Measurements from ENCODE around the gene RFX7.

Gene RFX7

DNA sequence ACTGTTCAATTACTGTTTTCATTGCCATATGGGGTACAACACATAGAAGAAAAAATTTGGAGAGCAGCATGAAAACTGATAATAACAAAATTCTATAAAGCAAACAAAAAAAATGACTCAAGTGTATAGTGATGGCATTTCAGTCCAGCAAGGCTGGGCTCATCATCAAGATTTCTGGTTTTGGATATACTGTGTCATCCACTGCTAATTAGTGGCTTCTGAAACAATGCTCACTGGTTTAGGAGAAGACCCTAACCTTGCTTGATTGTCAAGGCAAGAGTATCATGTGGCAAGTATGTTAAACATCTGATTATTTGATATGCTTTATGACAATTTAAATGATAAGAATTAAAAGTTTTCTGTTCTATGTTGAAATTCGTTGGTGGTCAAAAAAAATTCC lies 96.9 kb downstream of the RFX7 start (continued):
- TF ChIP-seq ZNF416 (tag by site-specific recombination; IDR thresholded peaks at IDR 0.05) (no peak), GLI4 (tag by site-specific recombination; IDR thresholded peaks at IDR 0.05) (no peak), ZNF138 (tag by site-specific recombination; IDR thresholded peaks at IDR 0.05; ENCODE audit: borderline replicate concordance) (no peak), ZNF777 (tag by site-specific recombination; IDR thresholded peaks at IDR 0.05; ENCODE audit: borderline replicate concordance) (no peak), ZNF121 (tag by site-specific recombination; IDR thresholded peaks at IDR 0.05) (no peak), ZBTB17 (tag by site-specific recombination; IDR thresholded peaks at IDR 0.05) (no peak)

DNA sequence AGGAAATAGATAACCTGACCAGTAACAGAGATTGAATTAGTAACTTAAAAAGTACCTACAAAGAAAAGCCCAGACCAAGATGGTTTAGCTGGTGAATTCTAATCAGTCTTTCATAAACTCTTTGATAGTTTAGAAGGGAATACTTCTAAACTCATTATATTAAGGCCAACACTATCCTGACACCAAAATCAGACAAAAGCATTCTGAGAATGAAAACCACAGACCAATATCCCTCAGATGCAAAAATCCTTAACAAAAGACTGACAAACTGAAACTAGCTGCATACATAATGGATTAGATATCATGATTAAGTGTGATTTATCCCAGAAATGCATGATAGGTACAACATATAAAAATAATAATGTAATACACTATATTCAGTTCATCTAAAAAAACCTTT lies 115.6 kb downstream of the RFX7 start:
- CTCF ChIA-PET, result no interaction called here
- POLR2A ChIA-PET, result no interaction called here
- no peaks in the 10 kb centered on the region; the same call in 1 of the 2 replicates for H3K9me3 ChIP-seq (ENCODE audit: control insufficient read depth, insufficient read depth, low read depth, low read length)

DNA sequence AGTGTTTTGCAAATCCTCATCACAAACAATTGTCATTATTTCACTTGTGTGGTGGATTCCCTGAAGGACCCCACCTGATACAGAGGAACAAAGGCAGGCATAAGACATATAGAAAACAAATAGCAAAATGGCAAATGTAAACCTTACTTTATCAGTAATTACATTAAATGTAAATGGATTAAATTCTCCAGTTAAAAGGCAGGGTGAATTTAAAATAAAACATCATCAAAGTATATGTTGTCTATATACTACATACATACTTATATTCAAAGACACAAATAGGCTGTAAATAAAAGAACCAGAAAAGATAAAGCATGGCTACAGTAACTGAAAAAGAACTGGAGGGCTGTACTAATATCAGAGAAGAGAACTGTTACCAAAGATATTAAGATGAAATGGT lies 117.3 kb downstream of the RFX7 start:
- H3K4me3 ChIP-seq (ENCODE audit: low read depth, low read length), result no peak overlapping the region
- H3K9me3 ChIP-seq (ENCODE audit: control insufficient read depth, insufficient read depth, low read depth, low read length), result no peaks in the 10 kb centered on the region; the same call in 1 of the 2 replicates
- no peaks in the 10 kb centered on the region for H3K4me1 ChIP-seq (ENCODE audit: control insufficient read depth, insufficient read depth, low read length)
- ChIA-PET POLR2A (no interaction called here), CTCF (no interaction called here)
- no peak overlapping the region for H3K27ac ChIP-seq (ENCODE audit: extremely low read depth, low read depth, low read length)
- no peaks in the 10 kb centered on the region; a peak in 1 of 3 replicates for H3K36me3 ChIP-seq (ENCODE audit: control insufficient read depth in 2 of 2, insufficient read depth in 1 of 2, low read length in 2 of 2)
- TF ChIP-seq ZNF354C (tag by site-specific recombination; IDR thresholded peaks at IDR 0.05; ENCODE audit: borderline replicate concordance, low read depth) (no peak), SETDB1 (IDR thresholded peaks at IDR 0.05; ENCODE audit: insufficient read length, low read length) (peak; percentile 83)

More for the DNA sequence above, 115.6 kb downstream of the RFX7 start:
- TF ChIP-seq, protein P1, sequence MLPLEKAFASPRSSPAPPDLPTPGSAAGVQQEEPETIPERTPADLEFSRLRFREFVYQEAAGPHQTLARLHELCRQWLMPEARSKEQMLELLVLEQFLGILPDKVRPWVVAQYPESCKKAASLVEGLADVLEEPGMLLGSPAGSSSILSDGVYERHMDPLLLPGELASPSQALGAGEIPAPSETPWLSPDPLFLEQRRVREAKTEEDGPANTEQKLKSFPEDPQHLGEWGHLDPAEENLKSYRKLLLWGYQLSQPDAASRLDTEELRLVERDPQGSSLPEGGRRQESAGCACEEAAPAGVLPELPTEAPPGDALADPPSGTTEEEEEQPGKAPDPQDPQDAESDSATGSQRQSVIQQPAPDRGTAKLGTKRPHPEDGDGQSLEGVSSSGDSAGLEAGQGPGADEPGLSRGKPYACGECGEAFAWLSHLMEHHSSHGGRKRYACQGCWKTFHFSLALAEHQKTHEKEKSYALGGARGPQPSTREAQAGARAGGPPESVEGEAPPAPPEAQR (tag by site-specific recombination; IDR thresholded peaks at IDR 0.05), result no peak
- TF ChIP-seq ZNF311 (tag by site-specific recombination; IDR thresholded peaks at IDR 0.05; ENCODE audit: borderline replicate concordance) (no peak), ZNF426 (tag by site-specific recombination; IDR thresholded peaks at IDR 0.05) (no peak), ZNF600 (tag by site-specific recombination; IDR thresholded peaks at IDR 0.05) (no peak), ZNF239 (tag by site-specific recombination; IDR thresholded peaks at IDR 0.05) (no peak), ZNF596 (tag by site-specific recombination; IDR thresholded peaks at IDR 0.05) (no peak), WT1 (tag by site-specific recombination; IDR thresholded peaks at IDR 0.05) (no peak), ZFP3 (tag by site-specific recombination; IDR thresholded peaks at IDR 0.05; ENCODE audit: low read depth) (no peak), ZNF701 (tag by site-specific recombination; IDR thresholded peaks at IDR 0.05) (no peak)
- Histone ChIP-seq H3K4me3 (ENCODE audit: low read depth, low read length) (no peak overlapping the region), H3K36me3 (ENCODE audit: control insufficient read depth in 2 of 2, insufficient read depth in 1 of 2, low read length in 2 of 2) (no peaks in the 10 kb centered on the region; a peak in 1 of 3 replicates), H3K4me1 (ENCODE audit: control insufficient read depth, insufficient read depth, low read length) (no peaks in the 10 kb centered on the region), H3K27ac (ENCODE audit: extremely low read depth, low read depth, low read length) (no peak overlapping the region)

DNA sequence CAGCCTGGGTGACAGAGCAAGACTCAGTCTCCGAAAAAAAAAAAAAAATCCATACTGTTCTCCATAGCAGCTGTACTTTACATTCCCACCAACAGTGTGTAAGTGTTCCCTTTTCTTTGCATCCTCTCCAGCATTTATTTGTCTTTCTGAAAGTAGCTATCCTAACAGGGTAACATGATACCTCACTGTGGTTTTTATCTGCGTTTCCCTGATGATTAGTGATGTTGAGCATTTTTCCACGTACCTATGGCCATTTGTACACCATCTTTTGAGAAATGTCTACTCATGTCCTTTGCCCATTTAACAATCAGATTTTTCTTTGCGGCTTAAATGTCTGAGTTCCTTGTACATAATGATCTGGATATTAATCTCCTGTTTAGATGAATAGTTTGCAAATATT lies 119.3 kb downstream of the RFX7 start:
- Histone ChIP-seq H3K4me1 (ENCODE audit: control insufficient read depth, insufficient read depth, low read length) (no peaks in the 10 kb centered on the region), H3K9me3 (ENCODE audit: control insufficient read depth, insufficient read depth, low read depth, low read length) (no peaks in the 10 kb centered on the region; the same call in 1 of the 2 replicates), H3K36me3 (ENCODE audit: control insufficient read depth in 2 of 2, insufficient read depth in 1 of 2, low read length in 2 of 2) (no peaks in the 10 kb centered on the region; a peak in 1 of 3 replicates), H3K27ac (ENCODE audit: extremely low read depth, low read depth, low read length) (no peak overlapping the region), H3K4me3 (ENCODE audit: low read depth, low read length) (no peak overlapping the region)
- ChIA-PET CTCF (no interaction called here), POLR2A (interaction anchor here (0.7 kb wide), 1 partner anchor 120 kb away, joined by 4 read pairs; no protein-coding TSS in a partner anchor)
- TF ChIP-seq ZBTB48 (tag by site-specific recombination; IDR thresholded peaks at IDR 0.05) (no peak), ZNF544 (tag by site-specific recombination; IDR thresholded peaks at IDR 0.05) (no peak), ZNF658 (tag by site-specific recombination; IDR thresholded peaks at IDR 0.05) (no peak), ZNF112 (tag by site-specific recombination; IDR thresholded peaks at IDR 0.05) (no peak), ZNF19 (tag by site-specific recombination; IDR thresholded peaks at IDR 0.05; ENCODE audit: low read depth) (no peak), ZNF610 (tag by site-specific recombination; IDR thresholded peaks at IDR 0.05; ENCODE audit: borderline replicate concordance) (no peak), KLF1 (tag by site-specific recombination; IDR thresholded peaks at IDR 0.05) (no peak), ZSCAN23 (tag by site-specific recombination; IDR thresholded peaks at IDR 0.05) (no peak)
- TF ChIP-seq, protein P2, sequence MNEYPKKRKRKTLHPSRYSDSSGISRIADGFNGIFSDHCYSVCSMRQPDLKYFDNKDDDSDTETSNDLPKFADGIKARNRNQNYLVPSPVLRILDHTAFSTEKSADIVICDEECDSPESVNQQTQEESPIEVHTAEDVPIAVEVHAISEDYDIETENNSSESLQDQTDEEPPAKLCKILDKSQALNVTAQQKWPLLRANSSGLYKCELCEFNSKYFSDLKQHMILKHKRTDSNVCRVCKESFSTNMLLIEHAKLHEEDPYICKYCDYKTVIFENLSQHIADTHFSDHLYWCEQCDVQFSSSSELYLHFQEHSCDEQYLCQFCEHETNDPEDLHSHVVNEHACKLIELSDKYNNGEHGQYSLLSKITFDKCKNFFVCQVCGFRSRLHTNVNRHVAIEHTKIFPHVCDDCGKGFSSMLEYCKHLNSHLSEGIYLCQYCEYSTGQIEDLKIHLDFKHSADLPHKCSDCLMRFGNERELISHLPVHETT (tag by site-specific recombination; IDR thresholded peaks at IDR 0.05), result no peak
- TF ChIP-seq, protein P3, sequence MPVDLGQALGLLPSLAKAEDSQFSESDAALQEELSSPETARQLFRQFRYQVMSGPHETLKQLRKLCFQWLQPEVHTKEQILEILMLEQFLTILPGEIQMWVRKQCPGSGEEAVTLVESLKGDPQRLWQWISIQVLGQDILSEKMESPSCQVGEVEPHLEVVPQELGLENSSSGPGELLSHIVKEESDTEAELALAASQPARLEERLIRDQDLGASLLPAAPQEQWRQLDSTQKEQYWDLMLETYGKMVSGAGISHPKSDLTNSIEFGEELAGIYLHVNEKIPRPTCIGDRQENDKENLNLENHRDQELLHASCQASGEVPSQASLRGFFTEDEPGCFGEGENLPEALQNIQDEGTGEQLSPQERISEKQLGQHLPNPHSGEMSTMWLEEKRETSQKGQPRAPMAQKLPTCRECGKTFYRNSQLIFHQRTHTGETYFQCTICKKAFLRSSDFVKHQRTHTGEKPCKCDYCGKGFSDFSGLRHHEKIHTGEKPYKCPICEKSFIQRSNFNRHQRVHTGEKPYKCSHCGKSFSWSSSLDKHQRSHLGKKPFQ (tag by site-specific recombination; IDR thresholded peaks at IDR 0.05), result no peak
- TF ChIP-seq, protein P4, sequence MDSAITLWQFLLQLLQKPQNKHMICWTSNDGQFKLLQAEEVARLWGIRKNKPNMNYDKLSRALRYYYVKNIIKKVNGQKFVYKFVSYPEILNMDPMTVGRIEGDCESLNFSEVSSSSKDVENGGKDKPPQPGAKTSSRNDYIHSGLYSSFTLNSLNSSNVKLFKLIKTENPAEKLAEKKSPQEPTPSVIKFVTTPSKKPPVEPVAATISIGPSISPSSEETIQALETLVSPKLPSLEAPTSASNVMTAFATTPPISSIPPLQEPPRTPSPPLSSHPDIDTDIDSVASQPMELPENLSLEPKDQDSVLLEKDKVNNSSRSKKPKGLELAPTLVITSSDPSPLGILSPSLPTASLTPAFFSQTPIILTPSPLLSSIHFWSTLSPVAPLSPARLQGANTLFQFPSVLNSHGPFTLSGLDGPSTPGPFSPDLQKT (IDR thresholded peaks at IDR 0.05; ENCODE audit: borderline replicate concordance, low read depth, low read length), result no peak

Measured in HEK293 (cell line).